HepG2 (cell line): ENCODE measurements around the gene RAB42. TPM values are rescaled to one million over a fixed set of nuclear protein-coding genes. Genes with fewer than 3 reads are reported as not detected.

Source experiments
- ATAC-seq: fragments of 200-7000 bp; cut with Tn5 transposase; 3 replicates; pipeline ENCODE4 v1.9.1; 2020; ENCODE audit warnings: mild to moderate bottlenecking, moderate library complexity
- BruUV-seq: library from RNA; stranded (reverse); fragments of 400-500 nt; replicated peaks from 2 replicates; lab custom pipeline; 2021; lab: Mats Ljungman, UMichigan
- CTCF ChIA-PET: fragments of 300-600 bp; formaldehyde crosslinking; extraction: SDS; loops from one replicate; lab custom pipeline; 2021; ENCODE audit warnings: low total read pairs, inconsistent platforms, low intra/inter-chr PET ratio; lab: Yijun Ruan, JAX
- POLR2A ChIA-PET: fragments of 350-600 bp; sonication (Branson Sonifier 250); formaldehyde crosslinking; loops from one replicate; lab custom pipeline; 2020; ENCODE audit warnings: antibody characterized with exemption, inconsistent platforms; lab: Yijun Ruan, JAX
- DNase-seq: peaks from one replicate; pipeline ENCODE4 v3.0.0-alpha.2; 2015; ENCODE audit warnings: low spot score
- FAIRE-seq: peaks from 3 replicates; lab custom pipeline; 2011; peaks lifted over from hg19 to GRCh38; lab: Jason Lieb, UNC
- H2AFZ ChIP-seq: one replicate; pipeline ENCODE4 v1.6.1; 2011; ENCODE audit warnings: low read length, inconsistent platforms
- H3K27ac ChIP-seq: fragments of 300-600 bp; 3 replicates; pipeline ENCODE4 v1.8.0; 2011; ENCODE audit warnings: mixed run types, mild to moderate bottlenecking, mixed read lengths, low read length, inconsistent platforms; ENCODE audit not compliant: insufficient read depth; ENCODE audit errors: extremely low read length
- H3K27me3 ChIP-seq, 2 experiments: fragments of 200-600 bp in 1 of 2; 2 replicates in 1 of 2; 3 replicates in 1 of 2; pipeline versions ENCODE4 v1.6.0 to v1.8.0; 2011; ENCODE audit warnings: low read length in 2 of 2, mild to moderate bottlenecking in 2 of 2, moderate library complexity in 2 of 2, inconsistent platforms in 1 of 2; ENCODE audit not compliant: insufficient read depth in 2 of 2, control insufficient read depth in 1 of 2
- H3K36me3 ChIP-seq, 2 experiments: fragments of 200-600 bp in 1 of 2; replicated peaks in 1 of 2; 2 replicates in 1 of 2; 3 replicates in 1 of 2; pipeline versions ENCODE4 v1.5.1 to v1.8.0; 2011; ENCODE audit warnings: low read length in 2 of 2, inconsistent platforms in 1 of 2; ENCODE audit not compliant: insufficient read depth in 2 of 2, control insufficient read depth in 1 of 2
- H3K4me1 ChIP-seq: 2 replicates; pipeline ENCODE4 v1.5.1; 2012; ENCODE audit warnings: low read length, inconsistent platforms; ENCODE audit not compliant: insufficient read depth
- H3K4me2 ChIP-seq: 2 replicates; pipeline ENCODE4 v1.6.0; 2011; ENCODE audit warnings: low read depth, low read length, inconsistent platforms
- H3K4me3 ChIP-seq, 3 experiments: fragments of 200-600 bp in 1 of 3; sonication (generic), shearing (Covaris generic) in 1 of 3; replicated peaks in 1 of 3; 2 replicates each; pipeline ENCODE4 v1.5.1; 2011 to 2016; ENCODE audit warnings: low read length in 3 of 3, inconsistent platforms in 2 of 3, low read depth in 2 of 3, mild to moderate bottlenecking in 2 of 3, control low read depth in 1 of 3, mixed read lengths in 1 of 3; ENCODE audit not compliant: insufficient read depth in 1 of 3
- H3K79me2 ChIP-seq: one replicate; pipeline ENCODE4 v1.6.1; 2011; ENCODE audit warnings: low read length, inconsistent platforms; ENCODE audit not compliant: insufficient read depth
- H3K9ac ChIP-seq: 2 replicates; pipeline ENCODE4 v1.6.0; 2011; ENCODE audit warnings: mild to moderate bottlenecking, low read depth, low read length, inconsistent platforms; ENCODE audit not compliant: insufficient read depth
- H3K9me3 ChIP-seq: 2 replicates; pipeline ENCODE4 v1.5.1; 2012; ENCODE audit warnings: mild to moderate bottlenecking, low read length
- H4K20me1 ChIP-seq: 2 replicates; pipeline ENCODE4 v1.6.0; 2011; ENCODE audit warnings: inconsistent platforms, mild to moderate bottlenecking, low read length, moderate library complexity; ENCODE audit not compliant: insufficient read depth
- AKAP8 ChIP-seq: sonication (generic); formaldehyde crosslinking; IDR thresholded peaks from 2 replicates; pipeline ENCODE4 v1.5.1; 2020; ENCODE audit warnings: mild to moderate bottlenecking, missing genetic modification reagents
- ATF1 ChIP-seq: IDR thresholded peaks from 2 replicates; pipeline ENCODE4 v1.6.1; 2016; ENCODE audit warnings: mild to moderate bottlenecking, control low read depth
- DNMT3B ChIP-seq: conservative IDR thresholded peaks from 2 replicates; pipeline ENCODE4 v1.6.1; 2016; ENCODE audit warnings: missing biosample characterization, control low read depth
- EHMT2 ChIP-seq: fragments of 200-600 bp; sonication (generic); IDR thresholded peaks from 2 replicates; pipeline ENCODE4 v1.7.0; 2017; ENCODE audit warnings: antibody characterized with exemption, low read depth, low read length, borderline replicate concordance
- KMT2B ChIP-seq: IDR thresholded peaks from 2 replicates; pipeline ENCODE4 v1.6.1; 2016; ENCODE audit warnings: missing genetic modification reagents, missing compliant biosample characterization
- POLR2AphosphoS5 ChIP-seq: IDR thresholded peaks from 2 replicates; pipeline ENCODE4 v1.6.1; 2012; ENCODE audit warnings: low read depth, low read length
- SMYD3 ChIP-seq: sonication (generic); formaldehyde crosslinking; IDR thresholded peaks from 2 replicates; pipeline ENCODE4 v1.8.1; 2023; ENCODE audit warnings: mild to moderate bottlenecking, missing genetic modification reagents
- SP140L ChIP-seq: sonication (generic); formaldehyde crosslinking; IDR thresholded peaks from 2 replicates; pipeline ENCODE4 v1.4.0; 2020; ENCODE audit warnings: missing genetic modification reagents, borderline replicate concordance
- STAG1 ChIP-seq: sonication (generic); formaldehyde crosslinking; IDR thresholded peaks from 2 replicates; pipeline ENCODE4 v1.4.0; 2020; ENCODE audit warnings: missing genetic modification reagents
- ZBTB7B ChIP-seq: sonication (generic); formaldehyde crosslinking; IDR thresholded peaks from 2 replicates; pipeline ENCODE4 v1.4.0; 2020; ENCODE audit warnings: missing genetic modification reagents
- ZNF234 ChIP-seq: sonication (generic); formaldehyde crosslinking; conservative IDR thresholded peaks from 2 replicates; pipeline ENCODE4 v1.5.1; 2020; ENCODE audit warnings: mild to moderate bottlenecking, missing genetic modification reagents
- ZNF883 ChIP-seq: sonication (generic); formaldehyde crosslinking; IDR thresholded peaks from 2 replicates; pipeline ENCODE4 v1.5.1; 2020; ENCODE audit warnings: mild to moderate bottlenecking, missing genetic modification reagents; ENCODE audit errors: not compliant biosample characterization
- WGBS: methylation state at CpG from one replicate; pipeline ENCODE4 v1.1.6; 2017; ENCODE audit warnings: low lambda C conversion rate; 5-methylcytosine and 5-hydroxymethylcytosine counted together
- in situ Hi-C: cut with HindIII; loops from 2 replicates; pipeline ENCODE4 v1.10.0; 2017; ENCODE audit warnings: low pct_unique_long_range_greater_than_20kb; ENCODE audit not compliant: extremely low pct_ligation_motif_present
- intact Hi-C: fragments of 100-400 bp; cut with micrococcal nuclease; formaldehyde crosslinking; loops from one replicate; pipeline ENCODE4 v1.10.0; 2022; ENCODE audit not compliant: unreplicated experiment
- polyA plus RNA-seq, 8 experiments: library from polyadenylated mRNA; depleted of rRNA in 3 of 8; stranded (reverse) in 7 of 8; unstranded in 1 of 8; fragments of >200 nt; fragmentation: Illumina TruSeq in 4 of 8; extraction: Trizol in 4 of 8; gene quantifications; 2 replicates each; pipeline versions ENCODE4 v1.2.1 to v1.2.3, GENCODE V29; 2011 to 2016; ENCODE audit warnings: low read depth in 4 of 8, missing spikeins in 1 of 8, mixed read lengths in 1 of 8; ENCODE audit not compliant: insufficient read depth in 1 of 8
- total RNA-seq, 5 experiments: library from RNA; depleted of rRNA; stranded (reverse); fragments of >200 nt; fragmentation: Illumina TruSeq; extraction: Trizol; gene quantifications; 2 replicates each; pipeline ENCODE4 v1.2.3, GENCODE V29; 2016; ENCODE audit warnings: low read depth in 1 of 5
- TF ChIP-seq, protein P1 (sequence below): sonication (generic); formaldehyde crosslinking; IDR thresholded peaks from 2 replicates; pipeline ENCODE4 v1.4.0; 2020; ENCODE audit warnings: missing genetic modification reagents

Gene RAB42
- total and polyA plus RNA-seq, 2 of the 13 experiments (the other 11 are each of a cell fraction or from before 2014, with no cell fraction given) = 10.4 to 166 TPM

GRCh38 chr1:28595412-28596191 is 3.5 kb downstream of the RAB42 start:
- POLR2A ChIA-PET = interaction anchor here (0.6 to 7.8 kb wide), 2 partner anchors 16 to 21 kb away, joined by 3 to 139 read pairs; no protein-coding TSS in a partner anchor
- no peaks in the 10 kb centered on the region; a peak in 1 of 5 replicates for H3K27me3 ChIP-seq
- in situ Hi-C loops (loop anchor here (25.0 kb wide), 1 partner anchor 358 kb away; the partner anchor contains the start of genes ATP5IF1 and DNAJC8), intact Hi-C loops (loop anchor here (1.0 kb wide), 1 partner anchor 26 kb away; no protein-coding TSS in a partner anchor)
- no TSS peak for BruUV-seq
- peaks cover 14% of the 10 kb centered on the region for H3K79me2 ChIP-seq
- H3K4me1 ChIP-seq = peaks cover 41% of the 10 kb centered on the region
- FAIRE-seq = no peak
- no peak for ATAC-seq
- no peak overlapping the region for H2AFZ ChIP-seq
- no peak for DNase-seq
- 94% methylated on average over 10 of the region's 10 CpGs for WGBS
- H3K27ac ChIP-seq = no peak overlapping the region
- H4K20me1 ChIP-seq = peaks cover 11% of the 10 kb centered on the region; the same call in 1 of the 2 replicates
- CTCF ChIA-PET = no interaction called here
- H3K9me3 ChIP-seq = no peaks in the 10 kb centered on the region
- H3K4me2 ChIP-seq = no peak overlapping the region; the same call in 1 of the 2 replicates
- no peak overlapping the region for H3K4me3 ChIP-seq
- H3K36me3 ChIP-seq = no peaks in the 10 kb centered on the region; a peak in 2 of 5 replicates
- no peak overlapping the region for H3K9ac ChIP-seq
- TF ChIP-seq ATF1 (CRISPR knock-in tag) (no peak), SP140L (CRISPR knock-in tag) (no peak), ZBTB7B (CRISPR knock-in tag) (no peak), EHMT2 (no peak), SMYD3 (no peak), KMT2B (no peak), ZNF883 (no peak), AKAP8 (peak; percentile 88; the same call in 1 of the 2 replicates), POLR2AphosphoS5 (peak; percentile 50), STAG1 (CRISPR knock-in tag) (no peak), DNMT3B (CRISPR knock-in tag) (no peak), ZNF234 (no peak)
- TF ChIP-seq, protein P1, sequence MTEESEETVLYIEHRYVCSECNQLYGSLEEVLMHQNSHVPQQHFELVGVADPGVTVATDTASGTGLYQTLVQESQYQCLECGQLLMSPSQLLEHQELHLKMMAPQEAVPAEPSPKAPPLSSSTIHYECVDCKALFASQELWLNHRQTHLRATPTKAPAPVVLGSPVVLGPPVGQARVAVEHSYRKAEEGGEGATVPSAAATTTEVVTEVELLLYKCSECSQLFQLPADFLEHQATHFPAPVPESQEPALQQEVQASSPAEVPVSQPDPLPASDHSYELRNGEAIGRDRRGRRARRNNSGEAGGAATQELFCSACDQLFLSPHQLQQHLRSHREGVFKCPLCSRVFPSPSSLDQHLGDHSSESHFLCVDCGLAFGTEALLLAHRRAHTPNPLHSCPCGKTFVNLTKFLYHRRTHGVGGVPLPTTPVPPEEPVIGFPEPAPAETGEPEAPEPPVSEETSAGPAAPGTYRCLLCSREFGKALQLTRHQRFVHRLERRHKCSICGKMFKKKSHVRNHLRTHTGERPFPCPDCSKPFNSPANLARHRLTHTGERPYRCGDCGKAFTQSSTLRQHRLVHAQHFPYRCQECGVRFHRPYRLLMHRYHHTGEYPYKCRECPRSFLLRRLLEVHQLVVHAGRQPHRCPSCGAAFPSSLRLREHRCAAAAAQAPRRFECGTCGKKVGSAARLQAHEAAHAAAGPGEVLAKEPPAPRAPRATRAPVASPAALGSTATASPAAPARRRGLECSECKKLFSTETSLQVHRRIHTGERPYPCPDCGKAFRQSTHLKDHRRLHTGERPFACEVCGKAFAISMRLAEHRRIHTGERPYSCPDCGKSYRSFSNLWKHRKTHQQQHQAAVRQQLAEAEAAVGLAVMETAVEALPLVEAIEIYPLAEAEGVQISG = peak; percentile 35; the same call in 1 of the 2 replicates
